Measurements from ENCODE around the gene PRPS1. TPM values are rescaled to one million over a fixed set of nuclear protein-coding genes. Genes with fewer than 3 reads are reported as not detected.

PRPS1 gene
- total RNA-seq, 1 donor = 30.4 TPM

- Histone ChIP-seq H3K4me2 (ENCODE audit: insufficient read depth, low read length) (peak overlapping the region; percentile 77), H3K4me3 (ENCODE audit: insufficient read depth, low read length) (peak overlapping the region; percentile 81), H3K27me3 (ENCODE audit: insufficient read depth, low read length) (peaks cover 3% of the 10 kb centered on the region), H3K4me1 (ENCODE audit: insufficient read depth, low read length) (no peaks in the 10 kb centered on the region), H3K79me2 (ENCODE audit: insufficient read depth, low read length) (peaks cover 39% of the 10 kb centered on the region), H3K9me3 (ENCODE audit: low read depth, low read length) (no peaks in the 10 kb centered on the region), H2AFZ (ENCODE audit: low read length) (peak overlapping the region; percentile 80), H3K36me3 (ENCODE audit: insufficient read depth, low read length) (no peaks in the 10 kb centered on the region), H4K20me1 (ENCODE audit: insufficient read depth, low read length) (peaks cover 7% of the 10 kb centered on the region), H3K27ac (ENCODE audit: low read depth, low read length) (peak overlapping the region; percentile 80)
- DNase-seq (ENCODE audit: insufficient read length, low spot score, missing footprints) = peak; percentile 39
- TF ChIP-seq CTCF (IDR thresholded peaks at IDR 0.05; ENCODE audit: extremely low read depth, low read depth, low read length) = no peak
Measured at GRCh38 chrX:107628662-107629539, 591 bp downstream of the PRPS1 start.

- H3K27me3 ChIP-seq (ENCODE audit: insufficient read depth, low read length) = peaks cover 3% of the 10 kb centered on the region
- peak; percentile 27 for TF ChIP-seq CTCF (IDR thresholded peaks at IDR 0.05; ENCODE audit: extremely low read depth, low read depth, low read length)
- H3K4me1 ChIP-seq (ENCODE audit: insufficient read depth, low read length) = no peaks in the 10 kb centered on the region
- H4K20me1 ChIP-seq (ENCODE audit: insufficient read depth, low read length) = peaks cover 7% of the 10 kb centered on the region
- H3K36me3 ChIP-seq (ENCODE audit: insufficient read depth, low read length) = no peaks in the 10 kb centered on the region
- no peak for DNase-seq (ENCODE audit: insufficient read length, low spot score, missing footprints)
- no peaks in the 10 kb centered on the region for H3K9me3 ChIP-seq (ENCODE audit: low read depth, low read length)
- H3K4me3 ChIP-seq (ENCODE audit: insufficient read depth, low read length) = peak overlapping the region; percentile 81
- H3K79me2 ChIP-seq (ENCODE audit: insufficient read depth, low read length) = peaks cover 39% of the 10 kb centered on the region
- peak overlapping the region; percentile 77 for H3K4me2 ChIP-seq (ENCODE audit: insufficient read depth, low read length)
- H3K27ac ChIP-seq (ENCODE audit: low read depth, low read length) = peak overlapping the region; percentile 80
- H2AFZ ChIP-seq (ENCODE audit: low read length) = no peak overlapping the region
Measured at GRCh38 chrX:107629540-107629909, 1.2 kb downstream of the PRPS1 start.

GRCh38 chrX:107630031-107630689, 1.9 kb downstream of the PRPS1 start:
- Histone ChIP-seq H3K4me2 (ENCODE audit: insufficient read depth, low read length) (peak overlapping the region; percentile 77), H3K4me1 (ENCODE audit: insufficient read depth, low read length) (no peaks in the 10 kb centered on the region), H3K79me2 (ENCODE audit: insufficient read depth, low read length) (peaks cover 40% of the 10 kb centered on the region), H3K36me3 (ENCODE audit: insufficient read depth, low read length) (no peaks in the 10 kb centered on the region), H3K4me3 (ENCODE audit: insufficient read depth, low read length) (peak overlapping the region; percentile 81), H2AFZ (ENCODE audit: low read length) (no peak overlapping the region), H3K27ac (ENCODE audit: low read depth, low read length) (peak overlapping the region; percentile 80), H3K27me3 (ENCODE audit: insufficient read depth, low read length) (peaks cover 3% of the 10 kb centered on the region), H4K20me1 (ENCODE audit: insufficient read depth, low read length) (peaks cover 7% of the 10 kb centered on the region), H3K9me3 (ENCODE audit: low read depth, low read length) (no peaks in the 10 kb centered on the region)
- no peak for TF ChIP-seq CTCF (IDR thresholded peaks at IDR 0.05; ENCODE audit: extremely low read depth, low read depth, low read length)
- no peak for DNase-seq (ENCODE audit: insufficient read length, low spot score, missing footprints)

- Histone ChIP-seq H4K20me1 (ENCODE audit: insufficient read depth, low read length) (peaks cover 11% of the 10 kb centered on the region), H3K4me2 (ENCODE audit: insufficient read depth, low read length) (no peak overlapping the region), H2AFZ (ENCODE audit: low read length) (no peak overlapping the region), H3K36me3 (ENCODE audit: insufficient read depth, low read length) (no peaks in the 10 kb centered on the region), H3K4me3 (ENCODE audit: insufficient read depth, low read length) (no peak overlapping the region), H3K4me1 (ENCODE audit: insufficient read depth, low read length) (no peaks in the 10 kb centered on the region), H3K27ac (ENCODE audit: low read depth, low read length) (no peak overlapping the region), H3K27me3 (ENCODE audit: insufficient read depth, low read length) (peaks cover 3% of the 10 kb centered on the region), H3K9me3 (ENCODE audit: low read depth, low read length) (no peaks in the 10 kb centered on the region), H3K79me2 (ENCODE audit: insufficient read depth, low read length) (peaks cover 55% of the 10 kb centered on the region)
- no peak for TF ChIP-seq CTCF (IDR thresholded peaks at IDR 0.05; ENCODE audit: extremely low read depth, low read depth, low read length)
- no peak for DNase-seq (ENCODE audit: insufficient read length, low spot score, missing footprints)
Measured at GRCh38 chrX:107632346-107632745, 4.0 kb downstream of the PRPS1 start.
